OCI-LY7 (cell line): Measurements from ENCODE around the gene MYLK.

Experiments used
- EZH2phosphoT487 ChIP-seq: fragments of 200-600 bp; sonication (generic); IDR thresholded peaks from 2 replicates; pipeline ENCODE4 v1.6.1; 2018; ENCODE audit warnings: low read depth, borderline replicate concordance, mild to moderate bottlenecking, mixed run types, antibody characterized with exemption, low read length, moderate library complexity, mixed read lengths
- TF ChIP-seq, protein P1 (sequence below): fragments of 200-600 bp; sonication (generic); conservative IDR thresholded peaks from 2 replicates; pipeline ENCODE4 v1.5.1; 2014; ENCODE audit warnings: mild to moderate bottlenecking, antibody characterized with exemption, low read length, moderate library complexity, mixed read lengths

DNA sequence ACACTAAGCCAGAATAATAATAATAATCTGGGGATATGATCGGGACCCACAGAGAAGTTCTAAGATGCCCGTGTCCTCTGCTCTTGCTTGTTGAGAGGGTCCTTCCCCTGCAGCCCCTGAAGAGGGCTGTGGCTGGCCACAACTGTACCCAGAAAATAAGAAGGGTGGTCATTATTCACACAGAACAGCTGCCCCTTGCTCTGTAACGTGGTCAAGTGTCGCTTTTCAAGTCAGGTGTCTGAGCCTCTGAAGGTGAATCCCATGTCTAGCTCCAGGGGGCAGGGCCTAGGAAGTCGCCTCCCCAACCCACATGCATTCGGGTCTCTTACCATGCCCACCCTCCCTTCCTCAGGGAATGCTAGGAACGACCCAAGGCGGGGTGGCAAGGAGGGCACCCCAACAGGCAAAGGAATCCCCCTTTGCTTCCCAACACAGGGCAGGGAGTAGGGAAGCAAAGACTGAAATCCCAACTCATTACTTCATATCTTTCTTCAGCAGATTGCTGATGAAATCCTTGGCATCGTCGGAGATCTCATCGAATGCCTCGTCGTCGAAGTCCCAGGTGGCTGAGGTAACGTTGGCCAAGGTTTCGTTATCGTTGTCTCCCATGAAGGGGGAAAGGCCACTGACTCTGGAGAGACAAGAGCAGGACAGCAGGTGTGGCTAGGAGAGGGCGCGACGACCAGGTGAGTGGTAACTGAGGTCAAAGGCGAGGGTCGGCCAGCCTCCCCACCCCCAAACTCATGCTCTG is 255.0 kb downstream of the MYLK start:
- TF ChIP-seq, protein P1, sequence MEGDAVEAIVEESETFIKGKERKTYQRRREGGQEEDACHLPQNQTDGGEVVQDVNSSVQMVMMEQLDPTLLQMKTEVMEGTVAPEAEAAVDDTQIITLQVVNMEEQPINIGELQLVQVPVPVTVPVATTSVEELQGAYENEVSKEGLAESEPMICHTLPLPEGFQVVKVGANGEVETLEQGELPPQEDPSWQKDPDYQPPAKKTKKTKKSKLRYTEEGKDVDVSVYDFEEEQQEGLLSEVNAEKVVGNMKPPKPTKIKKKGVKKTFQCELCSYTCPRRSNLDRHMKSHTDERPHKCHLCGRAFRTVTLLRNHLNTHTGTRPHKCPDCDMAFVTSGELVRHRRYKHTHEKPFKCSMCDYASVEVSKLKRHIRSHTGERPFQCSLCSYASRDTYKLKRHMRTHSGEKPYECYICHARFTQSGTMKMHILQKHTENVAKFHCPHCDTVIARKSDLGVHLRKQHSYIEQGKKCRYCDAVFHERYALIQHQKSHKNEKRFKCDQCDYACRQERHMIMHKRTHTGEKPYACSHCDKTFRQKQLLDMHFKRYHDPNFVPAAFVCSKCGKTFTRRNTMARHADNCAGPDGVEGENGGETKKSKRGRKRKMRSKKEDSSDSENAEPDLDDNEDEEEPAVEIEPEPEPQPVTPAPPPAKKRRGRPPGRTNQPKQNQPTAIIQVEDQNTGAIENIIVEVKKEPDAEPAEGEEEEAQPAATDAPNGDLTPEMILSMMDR = no peak
- no peak for TF ChIP-seq EZH2phosphoT487
